Measurements from ENCODE around the gene RNGTT. TPM values are rescaled to one million over a fixed set of nuclear protein-coding genes. Genes with fewer than 3 reads are reported as not detected.

Gene RNGTT
- total RNA-seq, 3 donors from 2014 or later: 9.1 to 30.3 (median 22.6) TPM

DNA sequence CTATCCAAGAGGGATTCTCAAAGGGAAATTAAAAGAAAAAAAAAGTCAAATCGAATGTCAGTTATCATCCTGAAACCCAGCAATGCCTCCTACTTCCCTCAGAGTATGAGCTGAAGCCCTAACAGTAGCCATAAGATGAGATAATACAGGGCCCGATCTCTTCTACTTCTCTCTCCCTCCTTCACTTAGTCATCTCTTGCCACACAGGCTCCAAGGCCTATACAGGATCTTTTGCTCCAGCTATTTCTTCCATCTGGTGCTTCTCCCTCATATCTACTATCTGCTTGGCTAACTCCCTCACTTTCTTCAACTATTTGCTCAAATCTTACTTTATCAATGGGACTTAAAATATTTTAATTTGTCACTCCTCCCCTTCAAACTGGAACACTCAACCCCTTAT lies 215.3 kb downstream of the RNGTT start:
- no peaks in the 10 kb centered on the region for H3K9me3 ChIP-seq
- TF ChIP-seq POLR2AphosphoS5 (IDR thresholded peaks at IDR 0.05): no peak
- TF ChIP-seq CTCF (IDR thresholded peaks at IDR 0.05): no peak
- no peak for TF ChIP-seq POLR2A (IDR thresholded peaks at IDR 0.05)
- H3K27ac ChIP-seq: no peak overlapping the region
- H3K36me3 ChIP-seq: no peaks in the 10 kb centered on the region
- H3K4me3 ChIP-seq: no peak overlapping the region
- no peak for DNase-seq (ENCODE audit: low spot score in 2 of 2)
- H3K4me1 ChIP-seq: no peaks in the 10 kb centered on the region
- intact Hi-C loops (cut with DNase I; ENCODE audit: low total_unique reads): no loop called here
- H3K27me3 ChIP-seq: no peaks in the 10 kb centered on the region

DNA sequence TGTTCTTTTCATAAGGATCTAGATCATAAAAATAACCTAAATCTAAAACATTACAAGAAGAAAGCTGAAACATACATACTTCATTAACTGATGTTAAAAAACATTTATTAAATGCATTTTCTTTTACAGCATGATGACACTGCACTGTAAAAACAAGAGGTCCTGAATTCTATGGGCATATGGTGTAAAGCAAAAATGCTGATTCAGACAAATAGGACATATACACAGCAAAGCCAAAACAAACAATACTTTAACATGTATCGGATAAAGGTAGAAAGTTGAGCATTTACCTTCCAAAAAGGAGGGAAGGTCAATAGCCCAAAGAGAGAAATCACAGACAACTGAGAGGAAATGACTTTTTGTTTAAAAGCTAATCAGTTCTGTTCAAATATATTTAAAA lies 221.5 kb downstream of the RNGTT start:
- no peak for DNase-seq (ENCODE audit: low spot score in 2 of 2)
- H3K4me3 ChIP-seq: no peak overlapping the region
- no peaks in the 10 kb centered on the region for H3K27me3 ChIP-seq
- no peaks in the 10 kb centered on the region for H3K9me3 ChIP-seq
- intact Hi-C loops (cut with DNase I; ENCODE audit: low total_unique reads): no loop called here
- TF ChIP-seq CTCF (IDR thresholded peaks at IDR 0.05): no peak
- no peak for TF ChIP-seq POLR2AphosphoS5 (IDR thresholded peaks at IDR 0.05)
- no peak for TF ChIP-seq POLR2A (IDR thresholded peaks at IDR 0.05)
- no peaks in the 10 kb centered on the region for H3K4me1 ChIP-seq
- H3K36me3 ChIP-seq: no peaks in the 10 kb centered on the region
- H3K27ac ChIP-seq: no peak overlapping the region

GRCh38 chr6:88741071-88741470 lies 222.3 kb downstream of the RNGTT start:
- H3K4me3 ChIP-seq: no peak overlapping the region
- no peaks in the 10 kb centered on the region for H3K9me3 ChIP-seq
- no peaks in the 10 kb centered on the region for H3K36me3 ChIP-seq
- H3K27ac ChIP-seq: no peak overlapping the region
- TF ChIP-seq POLR2A (IDR thresholded peaks at IDR 0.05) (no peak), POLR2AphosphoS5 (IDR thresholded peaks at IDR 0.05) (no peak), CTCF (IDR thresholded peaks at IDR 0.05) (no peak)
- no peaks in the 10 kb centered on the region for H3K27me3 ChIP-seq
- no peaks in the 10 kb centered on the region for H3K4me1 ChIP-seq
- DNase-seq (ENCODE audit: low spot score in 2 of 2): no peak
- intact Hi-C loops (cut with DNase I; ENCODE audit: low total_unique reads): no loop called here

- no peak overlapping the region for H3K27ac ChIP-seq
- no peaks in the 10 kb centered on the region for H3K9me3 ChIP-seq
- no peak overlapping the region for H3K4me3 ChIP-seq
- DNase-seq (ENCODE audit: low spot score in 2 of 2): no peak
- H3K4me1 ChIP-seq: no peaks in the 10 kb centered on the region
- no peaks in the 10 kb centered on the region for H3K36me3 ChIP-seq
- intact Hi-C loops (cut with DNase I; ENCODE audit: low total_unique reads): no loop called here
- no peaks in the 10 kb centered on the region for H3K27me3 ChIP-seq
- TF ChIP-seq CTCF (IDR thresholded peaks at IDR 0.05): no peak
- TF ChIP-seq POLR2AphosphoS5 (IDR thresholded peaks at IDR 0.05): no peak
- TF ChIP-seq POLR2A (IDR thresholded peaks at IDR 0.05): no peak
Measured at GRCh38 chr6:88734544-88734943, 228.9 kb downstream of the RNGTT start.

DNA sequence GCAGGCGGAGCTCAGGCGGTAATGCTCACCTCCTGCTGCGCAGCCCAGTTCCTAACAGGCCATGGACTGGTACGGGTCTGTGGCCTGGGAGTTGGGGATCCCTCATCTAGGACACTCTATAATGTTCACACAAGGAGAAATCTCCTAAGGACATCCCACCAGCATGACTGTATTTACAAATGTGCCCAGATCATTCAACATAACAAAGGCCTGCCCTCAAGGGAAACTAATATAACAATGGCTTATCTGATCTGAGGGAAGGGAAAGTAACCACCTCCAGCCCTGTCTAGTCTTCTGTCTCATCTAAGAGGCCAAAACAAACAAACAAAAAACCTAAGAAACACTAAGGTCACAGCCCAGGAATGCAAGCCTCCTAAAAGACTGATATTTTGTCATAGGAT lies 232.8 kb downstream of the RNGTT start:
- H3K27me3 ChIP-seq: no peaks in the 10 kb centered on the region
- H3K9me3 ChIP-seq: no peaks in the 10 kb centered on the region
- no peak for DNase-seq (ENCODE audit: low spot score in 2 of 2)
- H3K27ac ChIP-seq: no peak overlapping the region
- no peaks in the 10 kb centered on the region for H3K4me1 ChIP-seq
- H3K36me3 ChIP-seq: no peaks in the 10 kb centered on the region
- H3K4me3 ChIP-seq: no peak overlapping the region
- intact Hi-C loops (cut with DNase I; ENCODE audit: low total_unique reads): no loop called here
- no peak for TF ChIP-seq POLR2A (IDR thresholded peaks at IDR 0.05)
- no peak for TF ChIP-seq CTCF (IDR thresholded peaks at IDR 0.05)
- TF ChIP-seq POLR2AphosphoS5 (IDR thresholded peaks at IDR 0.05): no peak
